Stomach (tissue), 9 donors: ENCODE measurements around the gene SPIRE2. TPM values are rescaled to one million over a fixed set of nuclear protein-coding genes. Genes with fewer than 3 reads are reported as not detected.

Experiments used
- DNase-seq, 2 donors: peaks; one replicate each; pipeline versions ENCODE4 v3.0.0 to v3.0.0-alpha.2; 2013 to 2019
- H3K27ac ChIP-seq, 5 donors: fragments of 200-600 bp in 4 of 5; sonication (generic) in 4 of 5; one replicate each; pipeline ENCODE4 v1.5.1; 2013 to 2019; ENCODE audit warnings: mild to moderate bottlenecking in 1 of 5, moderate library complexity in 1 of 5
- H3K27me3 ChIP-seq, 3 donors: fragments of 200-600 bp; sonication (generic); one replicate each; pipeline ENCODE4 v1.5.1; 2017 to 2019; ENCODE audit warnings: mixed run types in 1 of 3
- H3K36me3 ChIP-seq, 4 donors: fragments of 200-600 bp; sonication (generic); 1 replicate in 3 of 4; 2 replicates in 1 of 4; pipeline ENCODE4 v1.5.1; 2016 to 2019
- H3K4me1 ChIP-seq, 4 donors: fragments of 200-600 bp; sonication (generic); one replicate each; pipeline ENCODE4 v1.5.1; 2016 to 2019
- H3K4me3 ChIP-seq, 4 donors: fragments of 200-600 bp; sonication (generic) in 3 of 4; one replicate each; pipeline ENCODE4 v1.5.1; 2016 to 2019; ENCODE audit warnings: mild to moderate bottlenecking in 1 of 4
- H3K9me3 ChIP-seq, 4 donors: fragments of 200-600 bp; sonication (generic); one replicate each; pipeline ENCODE4 v1.5.1; 2016 to 2019
- CTCF ChIP-seq, 7 experiments: fragments of 450-650 bp in 4 of 7; fragments of 200-600 bp in 3 of 7; sonication (generic) in 3 of 7; IDR thresholded peaks; one replicate each; pipeline ENCODE4 v1.5.1; 2016 to 2019; ENCODE audit warnings: antibody characterized with exemption in 7 of 7, control low read depth in 2 of 7, mild to moderate bottlenecking in 1 of 7
- EP300 ChIP-seq: sonication (generic); formaldehyde crosslinking; IDR thresholded peaks from one replicate; pipeline ENCODE4 v1.6.1; 2017; ENCODE audit warnings: antibody characterized with exemption
- POLR2A ChIP-seq, 4 donors: fragments of 450-650 bp; IDR thresholded peaks; one replicate each; pipeline ENCODE4 v1.6.1; 2016; ENCODE audit warnings: antibody characterized with exemption in 4 of 4, control low read depth in 2 of 4, mild to moderate bottlenecking in 1 of 4, moderate library complexity in 1 of 4
- POLR2AphosphoS5 ChIP-seq, 3 donors: sonication (generic); formaldehyde crosslinking; IDR thresholded peaks; one replicate each; pipeline ENCODE4 v1.6.1; 2016; ENCODE audit warnings: antibody characterized with exemption in 3 of 3
- WGBS, 5 donors: extraction: QIAGEN DNeasy Blood & Tissue Kit in 3 of 5; methylation state at CpG; one replicate each; pipeline versions ENCODE4 v1.1.5 to v1.1.7; 2013 to 2018; 5-methylcytosine and 5-hydroxymethylcytosine counted together
- intact Hi-C: fragments of 100-400 bp; cut with DNase I; formaldehyde crosslinking; loops from one replicate; pipeline ENCODE4 v1.15.1; 2023; ENCODE audit warnings: low total_unique reads
- polyA plus RNA-seq, 3 donors: library from polyadenylated mRNA; stranded (reverse); fragments of 200-250 nt; gene quantifications; one replicate each; pipeline ENCODE4 v1.2.3, GENCODE V29; 2013
- total RNA-seq, 5 donors: library from RNA; depleted of rRNA; stranded (reverse); fragments of >200 nt; gene quantifications; one replicate each; pipeline versions ENCODE4 v1.1.0 to v1.2.3, GENCODE V29; 2014 to 2016
- donor health status: healthy with polysubstance abuse.
- donor health status: Bipolar disorder and iron deficiency.
- donor health status: healthy.

Gene SPIRE2
- total and polyA plus RNA-seq, 8 donors = 3.9 to 230 (median 25.0) TPM

- TF ChIP-seq POLR2A (IDR thresholded peaks at IDR 0.05) (no peak), EP300 (no peak), CTCF (IDR thresholded peaks at IDR 0.05) (no peak), POLR2AphosphoS5 (IDR thresholded peaks at IDR 0.05) (no peak)
- H3K4me3 ChIP-seq = no peak overlapping the region
- H3K36me3 ChIP-seq = no peaks in the 10 kb centered on the region
- H3K27ac ChIP-seq = peak overlapping the region in 3 of 5 donors; percentile 82 to 90 (median 89)
- H3K4me1 ChIP-seq = peaks cover 51 to 87% (median 67%) of the 10 kb centered on the region in 4 donors
- intact Hi-C loops = no loop called here
- H3K27me3 ChIP-seq = peaks cover 18 to 82% (median 41%) of the 10 kb centered on the region in 3 donors
- no peaks in the 10 kb centered on the region for H3K9me3 ChIP-seq
- 39 to 45% (median 41%) methylated on average over 6 of the region's 6 CpGs for WGBS, 5 donors
- no peak for DNase-seq
Measured at GRCh38 chr16:89920723-89921122, 92.4 kb downstream of the SPIRE2 start.

Other genes with a start within 250 kb of the SPIRE2 start
- 10 to 100 TPM in 1 of 5 donors, 1 to 10 TPM in 1, under 1 TPM in 1, not detected in 2; 0.58 to 12.3 (median 4.8) TPM for gene DPEP1, start 214.8 kb upstream of the SPIRE2 start, total RNA-seq
- gene DPEP1, start 214.8 kb upstream of the SPIRE2 start, polyA plus RNA-seq = 1 to 10 TPM in 1 of 3 donors, under 1 TPM in 2; 0.23 to 1.4 (median 0.62) TPM
- 100 to 1,000 TPM in 1 of 5 donors, 10 to 100 TPM in 4; 20.1 to 146 (median 61.7) TPM for gene CHMP1A, start 170.8 kb upstream of the SPIRE2 start, total RNA-seq
- 100 to 1,000 TPM in 1 of 3 donors, 10 to 100 TPM in 2; 56.4 to 106 (median 62.1) TPM for gene CHMP1A, start 170.8 kb upstream of the SPIRE2 start, polyA plus RNA-seq
- gene SPATA33, start 170.6 kb upstream of the SPIRE2 start, total RNA-seq = 100 to 1,000 TPM in 1 of 5 donors, 10 to 100 TPM in 2, 1 to 10 TPM in 2; 3.2 to 181 (median 12.3) TPM
- gene SPATA33, start 170.6 kb upstream of the SPIRE2 start, polyA plus RNA-seq = 10 to 100 TPM in 1 of 3 donors, 1 to 10 TPM in 2; 6.4 to 21.2 (median 9.9) TPM
- 100 to 1,000 TPM in 3 of 5 donors, 10 to 100 TPM in 2; 40.9 to 256 (median 133) TPM for gene CDK10, start 141.8 kb upstream of the SPIRE2 start, total RNA-seq
- 100 to 1,000 TPM in 1 of 3 donors, 10 to 100 TPM in 2; 60.0 to 106 (median 67.1) TPM for gene CDK10, start 141.8 kb upstream of the SPIRE2 start, polyA plus RNA-seq
- 10 to 100 TPM in 3 of 5 donors, 1 to 10 TPM in 1, not detected in 1; 9.7 to 41.4 (median 32.3) TPM for gene SPATA2L, start 126.8 kb upstream of the SPIRE2 start, total RNA-seq
- 10 to 100 TPM; 10.6 to 12.8 (median 12.2) TPM for gene SPATA2L, start 126.8 kb upstream of the SPIRE2 start, polyA plus RNA-seq
- gene VPS9D1, start 107.6 kb upstream of the SPIRE2 start, total RNA-seq = 10 to 100 TPM in 2 of 5 donors, 1 to 10 TPM in 3; 2.7 to 43.2 (median 4.3) TPM
- 10 to 100 TPM in 2 of 3 donors, 1 to 10 TPM in 1; 6.3 to 23.7 (median 11.4) TPM for gene VPS9D1, start 107.6 kb upstream of the SPIRE2 start, polyA plus RNA-seq
- gene ZNF276, start 106.9 kb upstream of the SPIRE2 start, total RNA-seq = 100 to 1,000 TPM in 3 of 5 donors, 10 to 100 TPM in 2; 27.2 to 418 (median 105) TPM
- 10 to 100 TPM; 11.0 to 24.5 (median 13.6) TPM for gene ZNF276, start 106.9 kb upstream of the SPIRE2 start, polyA plus RNA-seq
- gene FANCA, start 11.8 kb upstream of the SPIRE2 start, total RNA-seq = 100 to 1,000 TPM in 2 of 5 donors, 10 to 100 TPM in 3; 10.7 to 276 (median 29.3) TPM
- 10 to 100 TPM in 1 of 3 donors, 1 to 10 TPM in 2; 3.8 to 10.4 (median 6.1) TPM for gene FANCA, start 11.8 kb upstream of the SPIRE2 start, polyA plus RNA-seq
- 100 to 1,000 TPM; 132 to 748 (median 335) TPM for gene TCF25, start 45.1 kb downstream of the SPIRE2 start, total RNA-seq
- 100 to 1,000 TPM; 124 to 276 (median 146) TPM for gene TCF25, start 45.1 kb downstream of the SPIRE2 start, polyA plus RNA-seq
- gene MC1R, start 90.4 kb downstream of the SPIRE2 start, total RNA-seq = 10 to 100 TPM in 1 of 5 donors, 1 to 10 TPM in 4; 1.3 to 11.3 (median 6.7) TPM
- 1 to 10 TPM; 1.4 to 3.9 (median 1.8) TPM for gene MC1R, start 90.4 kb downstream of the SPIRE2 start, polyA plus RNA-seq
- gene TUBB3, start 94.9 kb downstream of the SPIRE2 start, total RNA-seq = 10 to 100 TPM in 1 of 5 donors, 1 to 10 TPM in 1, under 1 TPM in 1, not detected in 2; 0.29 to 14.5 (median 1.0) TPM
- 1 to 10 TPM; 2.4 to 8.2 (median 5.0) TPM for gene TUBB3, start 94.9 kb downstream of the SPIRE2 start, polyA plus RNA-seq
- 100 to 1,000 TPM in 1 of 5 donors, 10 to 100 TPM in 4; 26.4 to 329 (median 56.1) TPM for gene DEF8, start 120.3 kb downstream of the SPIRE2 start, total RNA-seq
- 10 to 100 TPM; 52.5 to 74.6 (median 61.9) TPM for gene DEF8, start 120.3 kb downstream of the SPIRE2 start, polyA plus RNA-seq
- gene DBNDD1, start 191.0 kb downstream of the SPIRE2 start, total RNA-seq = 10 to 100 TPM in 2 of 5 donors, 1 to 10 TPM in 1, under 1 TPM in 1, not detected in 1; 0.73 to 37.1 (median 15.1) TPM
- gene DBNDD1, start 191.0 kb downstream of the SPIRE2 start, polyA plus RNA-seq = 1 to 10 TPM; 5.8 to 9.9 (median 7.3) TPM
- not detected for gene PRDM7, start 248.9 kb downstream of the SPIRE2 start, total RNA-seq
- not detected for gene PRDM7, start 248.9 kb downstream of the SPIRE2 start, polyA plus RNA-seq